Measurements from ENCODE around the gene DNAAF3. TPM values are rescaled to one million over a fixed set of nuclear protein-coding genes. Genes with fewer than 3 reads are reported as not detected.

The DNAAF3 gene
- total RNA-seq, 1 donor from 2014 or later, result 2.4 TPM

- Mint-ChIP-seq H3K36me3 (ENCODE audit: unreplicated experiment) (peaks cover 5% of the 10 kb centered on the region), H3K9me3 (ENCODE audit: unreplicated experiment) (peaks cover 13% of the 10 kb centered on the region), H3K4me1 (ENCODE audit: low read depth, unreplicated experiment) (peaks cover 7% of the 10 kb centered on the region), H3K27ac (ENCODE audit: unreplicated experiment) (no peak overlapping the region), H3K27me3 (ENCODE audit: unreplicated experiment) (peaks cover 26% of the 10 kb centered on the region), H3K4me3 (ENCODE audit: unreplicated experiment) (no peak overlapping the region)
- DNase-seq, result no peak
- TF ChIP-seq, protein P1, sequence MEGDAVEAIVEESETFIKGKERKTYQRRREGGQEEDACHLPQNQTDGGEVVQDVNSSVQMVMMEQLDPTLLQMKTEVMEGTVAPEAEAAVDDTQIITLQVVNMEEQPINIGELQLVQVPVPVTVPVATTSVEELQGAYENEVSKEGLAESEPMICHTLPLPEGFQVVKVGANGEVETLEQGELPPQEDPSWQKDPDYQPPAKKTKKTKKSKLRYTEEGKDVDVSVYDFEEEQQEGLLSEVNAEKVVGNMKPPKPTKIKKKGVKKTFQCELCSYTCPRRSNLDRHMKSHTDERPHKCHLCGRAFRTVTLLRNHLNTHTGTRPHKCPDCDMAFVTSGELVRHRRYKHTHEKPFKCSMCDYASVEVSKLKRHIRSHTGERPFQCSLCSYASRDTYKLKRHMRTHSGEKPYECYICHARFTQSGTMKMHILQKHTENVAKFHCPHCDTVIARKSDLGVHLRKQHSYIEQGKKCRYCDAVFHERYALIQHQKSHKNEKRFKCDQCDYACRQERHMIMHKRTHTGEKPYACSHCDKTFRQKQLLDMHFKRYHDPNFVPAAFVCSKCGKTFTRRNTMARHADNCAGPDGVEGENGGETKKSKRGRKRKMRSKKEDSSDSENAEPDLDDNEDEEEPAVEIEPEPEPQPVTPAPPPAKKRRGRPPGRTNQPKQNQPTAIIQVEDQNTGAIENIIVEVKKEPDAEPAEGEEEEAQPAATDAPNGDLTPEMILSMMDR (IDR thresholded peaks at IDR 0.05; ENCODE audit: partially characterized antibody, unreplicated experiment), result no peak
Observed at GRCh38 chr19:55153652-55154264, 12.7 kb downstream of the DNAAF3 start.

GRCh38 chr19:55152017-55152416 is 14.4 kb downstream of the DNAAF3 start:
- no peak for DNase-seq
- H3K9me3 Mint-ChIP-seq (ENCODE audit: unreplicated experiment), result peaks cover 14% of the 10 kb centered on the region
- peaks cover 7% of the 10 kb centered on the region for H3K4me1 Mint-ChIP-seq (ENCODE audit: low read depth, unreplicated experiment)
- H3K27ac Mint-ChIP-seq (ENCODE audit: unreplicated experiment), result no peak overlapping the region
- H3K36me3 Mint-ChIP-seq (ENCODE audit: unreplicated experiment), result peaks cover 5% of the 10 kb centered on the region
- no peak overlapping the region for H3K4me3 Mint-ChIP-seq (ENCODE audit: unreplicated experiment)
- TF ChIP-seq, protein P1 (IDR thresholded peaks at IDR 0.05; ENCODE audit: partially characterized antibody, unreplicated experiment), result no peak
- peaks cover 21% of the 10 kb centered on the region for H3K27me3 Mint-ChIP-seq (ENCODE audit: unreplicated experiment)

GRCh38 chr19:55149078-55150003 is 17.1 kb downstream of the DNAAF3 start, which contains the start of gene TNNT1:
TSS of gene TNNT1 (minus strand) at chr19:55149206. CDS start at chr19:55147157, 2,049 bp downstream.
- Mint-ChIP-seq H3K9me3 (ENCODE audit: unreplicated experiment) (peaks cover 12% of the 10 kb centered on the region), H3K36me3 (ENCODE audit: unreplicated experiment) (peaks cover 5% of the 10 kb centered on the region), H3K27ac (ENCODE audit: unreplicated experiment) (peak within 1 kb of the TSS; percentile 73), H3K4me3 (ENCODE audit: unreplicated experiment) (peak within 1 kb of the TSS; percentile 20), H3K27me3 (ENCODE audit: unreplicated experiment) (peaks cover 22% of the 10 kb centered on the region), H3K4me1 (ENCODE audit: low read depth, unreplicated experiment) (peaks cover 7% of the 10 kb centered on the region)
- TF ChIP-seq, protein P1 (IDR thresholded peaks at IDR 0.05; ENCODE audit: partially characterized antibody, unreplicated experiment), result no peak
- no peak for DNase-seq

DNA sequence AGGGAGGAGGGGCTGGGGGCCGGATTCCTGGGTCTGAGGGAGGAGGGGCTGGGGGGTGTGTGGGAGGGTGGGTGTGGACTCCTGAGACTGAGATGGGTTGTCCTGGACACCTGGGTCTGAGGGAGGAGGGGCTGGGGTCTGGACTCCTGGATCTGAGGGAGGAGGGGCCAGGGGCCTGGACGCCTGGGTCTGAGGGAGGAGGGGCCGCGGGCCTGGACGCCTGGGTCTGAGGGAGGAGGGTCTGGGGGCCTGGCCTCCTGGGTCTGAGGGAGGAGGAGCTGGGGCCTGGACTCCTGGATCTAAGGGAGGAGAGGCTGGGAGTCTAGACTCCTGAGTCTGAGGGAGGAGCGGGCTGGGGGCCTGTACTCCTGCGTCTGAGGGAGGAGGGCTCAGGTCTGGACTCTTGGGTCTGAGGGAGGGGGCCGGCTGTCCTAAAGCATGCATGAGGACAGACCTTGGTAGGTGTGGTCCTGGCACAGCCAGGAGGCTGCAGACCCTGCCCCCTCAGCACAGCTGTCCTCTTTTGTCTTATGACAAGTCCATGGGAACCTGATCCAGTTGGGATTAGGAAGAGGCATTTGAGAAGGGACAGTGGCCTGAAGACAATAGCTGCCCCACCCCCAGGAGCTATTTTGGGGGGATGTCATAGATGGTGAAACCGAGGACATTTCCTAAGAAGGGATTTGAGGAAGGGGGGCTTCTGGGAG is 18.7 kb downstream of the DNAAF3 start:
- TF ChIP-seq, protein P1 (IDR thresholded peaks at IDR 0.05; ENCODE audit: partially characterized antibody, unreplicated experiment), result no peak
- Mint-ChIP-seq H3K9me3 (ENCODE audit: unreplicated experiment) (peaks cover 9% of the 10 kb centered on the region), H3K27me3 (ENCODE audit: unreplicated experiment) (peaks cover 20% of the 10 kb centered on the region), H3K36me3 (ENCODE audit: unreplicated experiment) (peaks cover 5% of the 10 kb centered on the region), H3K27ac (ENCODE audit: unreplicated experiment) (no peak overlapping the region), H3K4me1 (ENCODE audit: low read depth, unreplicated experiment) (peaks cover 7% of the 10 kb centered on the region), H3K4me3 (ENCODE audit: unreplicated experiment) (no peak overlapping the region)
- DNase-seq, result no peak

Measured in glutamatergic neuron (in vitro differentiated cells).